ENCODE results near the gene CFAP206.
A peak's percentile ranks its signal among the peaks of the same experiment; 100 is the strongest.

CFAP206 gene
- total RNA-seq = 0 reads per million in 3 experiments

GRCh38 chr6:87407901-87408720 lies at the start of gene CFAP206:
Gene CFAP206 (plus strand): TSS chr6:87407972. CDS start chr6:87409840, 1,868 bp downstream.
- peak; percentile 85 for DNase-seq

DNA sequence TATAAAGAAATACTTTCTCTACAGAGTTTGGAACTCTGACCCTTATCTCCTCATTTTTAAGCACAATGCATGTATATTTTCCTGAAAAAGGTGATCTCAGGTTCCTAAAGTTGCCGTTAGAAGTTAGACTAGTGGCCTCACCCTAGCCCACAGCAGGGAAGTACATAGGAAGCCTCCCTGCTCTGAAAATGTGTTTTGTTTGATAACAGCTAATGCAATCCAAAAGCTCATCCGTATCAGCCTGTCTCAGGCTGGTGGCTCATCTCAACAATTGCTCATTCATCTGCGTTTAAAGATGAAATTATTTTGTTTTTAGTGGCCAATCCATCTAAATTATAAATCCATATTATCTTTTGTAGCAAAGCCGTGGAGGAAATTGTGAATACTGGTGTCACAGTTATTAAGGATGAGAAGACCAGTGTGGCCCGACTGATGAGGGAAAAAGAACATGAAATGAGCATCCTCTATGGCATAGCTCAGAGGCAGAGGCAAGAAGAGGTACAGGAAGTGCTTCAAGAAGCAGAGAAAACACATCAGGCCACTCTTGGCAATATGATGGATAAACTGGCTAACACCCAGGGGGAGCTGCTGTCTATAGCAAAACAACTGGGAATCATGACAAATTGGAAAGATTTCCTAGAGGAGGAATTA lies 43.0 kb upstream of the CFAP206 start:
- no peak for DNase-seq

- no peak for DNase-seq
These were observed 41.5 kb upstream of the CFAP206 start for GRCh38 chr6:87366072-87366827.

- no peak for DNase-seq
These were observed 40.9 kb upstream of the CFAP206 start for GRCh38 chr6:87366899-87367298.

GRCh38 chr6:87373377-87373776 lies 34.4 kb upstream of the CFAP206 start:
- no peak for DNase-seq

DNA sequence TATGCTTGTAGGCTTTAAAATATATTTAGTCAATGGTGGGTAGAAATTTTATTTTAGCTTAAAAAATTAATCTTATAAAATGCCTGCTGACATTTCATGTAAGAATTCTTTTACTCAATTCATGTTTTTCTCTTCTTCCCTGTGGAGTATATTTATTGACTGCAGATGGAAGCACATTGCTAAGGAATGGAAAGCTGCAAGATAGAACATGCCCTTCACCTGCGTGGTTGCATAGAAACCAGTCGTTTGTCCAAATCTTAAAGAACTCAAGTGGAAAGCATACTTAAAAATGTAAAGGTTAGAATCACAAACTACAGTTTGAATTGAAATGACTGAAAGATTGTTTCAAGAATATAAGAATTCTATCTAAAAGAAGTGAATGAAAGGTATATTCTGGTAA lies 32.5 kb upstream of the CFAP206 start:
- DNase-seq = no peak

DNA sequence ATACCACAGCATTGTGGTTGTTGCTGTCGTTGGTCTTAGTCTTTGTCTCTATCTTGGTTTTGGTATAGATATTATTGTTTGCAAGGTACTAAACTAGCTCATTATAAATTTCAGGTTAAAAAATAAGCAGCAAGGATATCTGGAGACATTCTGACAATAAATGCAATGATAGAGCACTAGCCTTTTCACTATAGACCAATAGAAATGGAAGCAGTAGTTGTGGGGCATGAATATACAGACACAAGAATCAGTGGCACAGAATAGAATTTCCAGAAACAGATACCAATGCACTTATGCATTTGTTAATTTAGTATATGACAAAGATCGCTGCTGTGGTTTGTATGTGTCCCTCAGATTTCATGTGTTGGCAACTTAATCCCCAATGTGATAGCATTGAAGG lies 31.1 kb upstream of the CFAP206 start:
- no peak for DNase-seq

DNA sequence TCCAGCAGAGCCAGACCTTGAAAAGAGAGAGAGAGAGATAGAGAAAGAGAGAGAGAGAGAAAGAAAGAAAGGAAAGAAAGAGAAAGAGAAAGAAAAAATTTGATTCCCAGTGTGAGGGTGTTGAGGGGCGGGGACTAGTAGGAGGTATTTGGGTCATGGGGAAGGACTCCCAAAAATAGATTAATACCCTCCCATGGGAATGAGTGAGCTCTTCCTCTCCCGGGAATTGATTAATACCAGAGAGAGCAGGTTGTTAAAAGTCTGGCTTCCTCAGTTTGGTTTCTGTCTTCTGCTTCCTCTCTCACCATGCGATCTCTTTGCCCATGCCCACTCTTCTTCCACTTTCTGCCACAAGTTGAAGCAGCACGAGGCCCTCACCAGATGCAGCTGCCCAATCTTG lies 28.8 kb upstream of the CFAP206 start:
- no peak for DNase-seq

DNA sequence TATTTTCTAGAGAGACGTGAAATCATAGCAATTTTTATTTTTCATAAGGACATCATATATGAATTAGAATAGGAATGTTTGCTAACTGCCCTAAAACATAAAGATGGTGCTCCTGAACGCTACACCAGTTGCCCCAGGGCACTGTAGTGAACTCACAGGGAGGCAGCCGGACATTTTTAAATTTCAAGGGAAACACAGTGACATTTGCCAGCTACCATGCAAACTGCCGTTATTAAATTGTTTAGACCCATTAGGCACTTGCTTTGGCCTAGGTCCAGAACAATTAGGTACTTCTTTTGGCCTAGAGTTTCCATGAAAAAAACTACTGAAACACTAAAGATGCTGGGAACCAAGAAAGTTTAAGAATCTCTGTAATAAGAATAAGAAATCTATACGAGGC lies 24.9 kb upstream of the CFAP206 start:
- no peak for DNase-seq

DNA sequence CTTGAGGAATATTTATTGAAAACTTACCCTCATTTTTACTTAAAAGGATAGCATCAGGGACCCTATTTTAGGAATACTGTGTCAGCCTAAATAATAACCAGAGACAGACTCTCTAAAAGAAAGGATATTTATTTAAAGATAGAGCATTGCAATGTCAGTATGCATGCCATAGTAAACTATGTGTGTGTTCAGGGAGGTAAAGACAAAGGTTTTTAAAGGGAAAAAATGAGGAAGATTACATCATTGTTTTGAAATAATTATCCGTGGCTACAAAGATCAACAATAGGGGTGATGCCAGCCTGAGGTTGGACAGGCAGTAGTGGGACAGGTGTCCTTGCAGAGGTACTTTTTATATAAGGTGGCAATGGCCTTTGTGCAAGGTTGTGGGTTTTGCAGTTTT lies 23.7 kb upstream of the CFAP206 start:
- DNase-seq = no peak

- DNase-seq = no peak
These were observed 23.3 kb upstream of the CFAP206 start for GRCh38 chr6:87384449-87384848.

DNA sequence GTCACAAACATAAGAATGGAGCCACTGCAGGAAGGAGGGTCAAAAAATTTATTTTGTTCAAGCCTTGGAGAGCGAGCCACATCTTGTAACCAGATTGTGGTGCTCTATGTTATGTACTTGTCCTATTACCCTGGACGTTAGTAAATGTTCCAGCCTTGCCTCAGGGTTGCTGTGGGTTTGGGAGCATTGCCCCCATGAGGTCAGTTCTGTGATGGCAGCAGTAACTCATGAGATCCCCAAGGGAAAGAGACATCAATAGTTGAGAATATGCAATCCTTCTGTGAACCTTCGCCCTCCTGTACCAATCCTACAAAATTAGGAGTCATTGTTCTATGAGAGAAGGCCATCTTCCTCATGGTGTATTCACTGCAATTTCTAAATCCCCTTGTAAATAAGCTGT lies 16.4 kb upstream of the CFAP206 start:
- no peak for DNase-seq

GRCh38 chr6:87393026-87393622 lies 14.6 kb upstream of the CFAP206 start:
- peak; percentile 56 for DNase-seq

- no peak for DNase-seq
These were observed 12.3 kb upstream of the CFAP206 start for GRCh38 chr6:87395431-87395830.

GRCh38 chr6:87396595-87397392 lies 11.0 kb upstream of the CFAP206 start:
- no peak for DNase-seq

DNA sequence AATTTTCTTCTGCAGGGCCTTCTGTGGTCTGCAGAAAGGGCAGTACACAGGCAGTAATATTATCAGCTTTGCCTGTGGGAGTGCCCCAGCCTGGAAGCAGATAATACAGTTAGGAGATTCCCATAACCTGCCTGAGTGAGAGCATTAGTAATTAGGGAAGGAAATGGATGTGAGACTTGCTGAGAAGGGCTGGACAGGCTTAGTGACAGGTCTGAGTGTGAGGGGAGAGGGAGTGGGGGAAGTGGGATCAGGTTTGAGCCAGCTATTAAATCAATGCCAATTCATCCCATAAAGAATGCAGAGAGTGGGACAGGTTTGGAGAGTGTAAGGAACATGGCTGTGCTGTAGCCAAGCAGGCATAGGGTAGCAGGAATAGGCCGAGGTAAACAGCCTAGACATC lies 10.1 kb upstream of the CFAP206 start:
- no peak for DNase-seq

DNA sequence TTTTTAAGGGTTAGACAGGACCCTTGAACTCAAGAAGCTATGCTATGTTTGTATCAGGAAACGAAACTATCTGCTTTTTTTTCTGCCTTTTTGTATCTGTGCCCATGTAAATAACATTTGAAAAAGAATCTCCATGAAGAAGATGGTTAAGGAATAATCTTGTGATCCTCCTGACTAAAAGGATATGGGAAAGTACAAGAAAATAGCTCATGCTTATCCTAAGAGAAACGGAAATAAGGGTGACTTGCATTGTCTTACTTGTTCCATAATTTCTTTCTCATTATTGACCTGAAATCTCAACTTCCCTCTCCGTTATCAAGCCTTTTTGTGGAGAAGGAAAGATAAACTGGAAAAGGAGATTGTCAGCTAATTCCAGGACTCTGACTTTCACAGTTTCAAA lies 5.9 kb upstream of the CFAP206 start:
- DNase-seq = no peak

GRCh38 chr6:87407561-87407900 lies 241 bp upstream of the CFAP206 start:
- no peak for DNase-seq

GRCh38 chr6:87408721-87409155 lies 966 bp downstream of the CFAP206 start:
- DNase-seq = no peak

GRCh38 chr6:87419266-87419665 lies 11.5 kb downstream of the CFAP206 start:
- DNase-seq = no peak

DNA sequence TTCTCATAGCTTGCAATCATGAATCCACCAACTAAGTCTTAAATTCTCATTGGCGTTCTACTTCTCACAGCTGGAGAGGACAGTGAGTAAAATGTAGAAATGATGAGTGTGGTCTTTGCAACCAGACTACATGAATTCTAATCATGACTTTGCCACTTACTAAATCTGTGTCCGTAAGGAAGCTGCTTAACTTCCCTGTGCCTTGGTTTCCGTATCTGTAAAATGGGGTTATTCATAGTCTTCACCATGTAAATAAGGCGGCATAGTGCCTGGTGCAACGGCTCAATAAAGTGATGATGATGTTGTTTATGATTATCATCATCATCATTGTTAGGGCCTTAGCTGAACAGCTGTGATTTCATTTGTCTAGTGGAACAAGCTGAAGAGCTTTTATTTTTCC lies 12.6 kb downstream of the CFAP206 start:
- DNase-seq = no peak

DNA sequence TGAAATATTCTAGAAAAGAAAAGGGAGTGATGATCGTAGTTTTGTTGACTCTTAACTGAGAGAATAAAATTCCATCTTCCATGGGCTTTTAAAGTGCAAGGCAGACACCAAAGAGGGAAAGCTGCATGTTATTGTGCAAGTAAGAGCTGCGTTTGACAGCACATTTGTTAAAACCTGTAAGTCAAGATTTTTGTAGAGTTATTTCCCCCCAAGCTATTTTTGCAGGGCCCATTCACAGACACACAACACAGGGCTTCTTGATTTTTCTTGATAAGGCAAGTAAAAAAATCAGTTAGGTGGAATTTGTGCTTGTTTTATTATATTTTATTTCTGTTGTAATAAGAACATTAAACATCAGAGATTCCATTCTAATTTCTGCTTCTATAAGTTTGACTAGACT lies 13.8 kb downstream of the CFAP206 start:
- DNase-seq = no peak
